GM12878 (cell line): ENCODE results near the gene MACF1. TPM values are rescaled to one million over a fixed set of nuclear protein-coding genes. Genes with fewer than 3 reads are reported as not detected.
"Not testable (repeated sequence)": the region's sequence is repeated elsewhere in the genome, so short reads cannot be mapped to it uniquely, and the experiment has no call there.

Experiments used
- ATAC-seq: fragments of 200-7000 bp; cut with Tn5 transposase; 3 replicates; pipeline ENCODE4 v1.9.1; 2020; ENCODE audit warnings: mild to moderate bottlenecking, moderate library complexity
- BruUV-seq: library from RNA; stranded (reverse); fragments of 400-500 nt; replicated peaks from 2 replicates; lab custom pipeline; 2021; lab: Mats Ljungman, UMichigan
- CTCF ChIA-PET: fragments of 300-600 bp; sonication (Branson Sonifier 250); formaldehyde crosslinking; extraction: SDS; loops from one replicate; lab custom pipeline; 2021; ENCODE audit warnings: inconsistent platforms; lab: Yijun Ruan, JAX
- POLR2A ChIA-PET: fragments of 350-600 bp; formaldehyde crosslinking; extraction: SDS; loops from one replicate; lab custom pipeline; 2021; ENCODE audit warnings: inconsistent platforms; lab: Charles Lee
- RAD21 ChIA-PET: fragments of 300-600 bp; sonication (Branson Sonifier 250); formaldehyde crosslinking; loops from one replicate; lab custom pipeline; 2023; ENCODE audit warnings: antibody characterized with exemption; ENCODE audit not compliant: unreplicated experiment; lab: Charles Lee
- SMC1A ChIA-PET: fragments of 300-600 bp; sonication (Branson Sonifier 250); formaldehyde crosslinking; loops from one replicate; lab custom pipeline; 2023; ENCODE audit not compliant: unreplicated experiment, uncharacterized antibody; lab: Charles Lee
- DNase-seq: peaks from one replicate; pipeline ENCODE4 v3.0.0-alpha.2; 2011; ENCODE audit warnings: low read depth, low spot score
- FAIRE-seq: peaks from 3 replicates; lab custom pipeline; 2011; peaks lifted over from hg19 to GRCh38; lab: Jason Lieb, UNC
- H2AFZ ChIP-seq: 2 replicates; pipeline ENCODE4 v1.6.0; 2011; ENCODE audit warnings: low read depth, low read length, control low read depth; ENCODE audit not compliant: control insufficient read depth
- H3K27ac ChIP-seq: 2 replicates; pipeline ENCODE4 v1.5.1; 2011; ENCODE audit warnings: control low read depth; ENCODE audit not compliant: control insufficient read depth, insufficient read depth
- H3K27me3 ChIP-seq, 2 experiments: replicated peaks in 1 of 2; 2 replicates each; pipeline versions ENCODE4 v1.6.0 to v1.6.1; 2011; ENCODE audit warnings: low read length in 1 of 2; ENCODE audit not compliant: control insufficient read depth in 2 of 2, insufficient read depth in 2 of 2
- H3K36me3 ChIP-seq, 2 experiments: 2 replicates each; pipeline ENCODE4 v1.5.1; 2011; ENCODE audit warnings: low read length in 1 of 2; ENCODE audit not compliant: control insufficient read depth in 2 of 2, insufficient read depth in 2 of 2
- H3K4me1 ChIP-seq: 2 replicates; pipeline ENCODE4 v1.6.1; 2011; ENCODE audit warnings: mild to moderate bottlenecking, low read length, moderate library complexity, mixed read lengths; ENCODE audit not compliant: control insufficient read depth, insufficient read depth
- H3K4me2 ChIP-seq: 2 replicates; pipeline ENCODE4 v1.6.0; 2011; ENCODE audit warnings: control low read depth; ENCODE audit not compliant: control insufficient read depth, insufficient read depth
- H3K4me3 ChIP-seq: fragments of 200-600 bp; sonication (generic); 2 replicates; pipeline ENCODE4 v1.5.1; 2016
- H3K79me2 ChIP-seq: 2 replicates; pipeline ENCODE4 v1.6.0; 2011; ENCODE audit warnings: low read length; ENCODE audit not compliant: control insufficient read depth, insufficient read depth
- H3K9ac ChIP-seq: 2 replicates; pipeline ENCODE4 v1.8.0; 2011; ENCODE audit warnings: low read length, control low read depth, mixed read lengths; ENCODE audit not compliant: control insufficient read depth, insufficient read depth
- H3K9me3 ChIP-seq: replicated peaks from 3 replicates; pipeline ENCODE4 v1.5.1; 2011; ENCODE audit warnings: mild to moderate bottlenecking, low read length; ENCODE audit not compliant: control insufficient read depth, insufficient read depth
- H4K20me1 ChIP-seq: 2 replicates; pipeline ENCODE4 v1.6.0; 2011; ENCODE audit not compliant: control insufficient read depth, insufficient read depth
- EGR1 ChIP-seq, 2 experiments: IDR thresholded peaks; 1 replicate in 1 of 2; 2 replicates in 1 of 2; pipeline ENCODE4 v1.6.1; 2011 to 2012; ENCODE audit warnings: low read depth in 2 of 2, low read length in 2 of 2, borderline replicate concordance in 1 of 2, mild to moderate bottlenecking in 1 of 2, moderate library complexity in 1 of 2
- GATAD2B ChIP-seq: fragments of 450-650 bp; conservative IDR thresholded peaks from 2 replicates; pipeline ENCODE4 v1.6.1; 2017; ENCODE audit warnings: low read depth, mild to moderate bottlenecking, moderate library complexity
- IKZF1 ChIP-seq: fragments of 450-650 bp; conservative IDR thresholded peaks from 2 replicates; pipeline ENCODE4 v1.6.1; 2017; ENCODE audit warnings: antibody characterized with exemption, mild to moderate bottlenecking
- JUND ChIP-seq: IDR thresholded peaks from 2 replicates; pipeline ENCODE4 v1.6.1; 2012; ENCODE audit warnings: low read depth, mild to moderate bottlenecking, low read length, improper control_type of control experiment, moderate library complexity
- SMAD5 ChIP-seq: IDR thresholded peaks from 2 replicates; pipeline ENCODE4 v1.6.1; 2016; ENCODE audit warnings: antibody characterized with exemption, low read depth
- TCF3 ChIP-seq: IDR thresholded peaks from 2 replicates; pipeline ENCODE4 v1.6.1; 2012; ENCODE audit warnings: low read depth, mild to moderate bottlenecking, low read length, borderline replicate concordance; ENCODE audit not compliant: insufficient read depth
- ZBED1 ChIP-seq: IDR thresholded peaks from 2 replicates; pipeline ENCODE4 v1.6.1; 2016; ENCODE audit warnings: borderline replicate concordance
- ZNF384 ChIP-seq: IDR thresholded peaks from 2 replicates; pipeline ENCODE4 v1.6.1; 2012; ENCODE audit warnings: low read depth, mild to moderate bottlenecking, low read length, improper control_type of control experiment, borderline replicate concordance
- ZNF622 ChIP-seq: fragments of 450-650 bp; IDR thresholded peaks from 2 replicates; pipeline ENCODE4 v1.6.1; 2017; ENCODE audit warnings: mild to moderate bottlenecking, inconsistent platforms
- WGBS: methylation state at CpG from one replicate; pipeline ENCODE4 v1.1.6; 2016; ENCODE audit warnings: low lambda C conversion rate; ENCODE audit not compliant: insufficient replicate concordance, insufficient coverage; ENCODE audit errors: missing lambda C conversion rate; 5-methylcytosine and 5-hydroxymethylcytosine counted together
- in situ Hi-C: fragments of 300-500 bp; cut with MboI; formaldehyde crosslinking; loops from 9 replicates; pipeline ENCODE4 v1.14.3; 2018; ENCODE audit warnings: mixed read lengths
- intact Hi-C: fragments of 100-400 bp; cut with micrococcal nuclease; formaldehyde crosslinking; loops from one replicate; pipeline ENCODE4 v1.14.2; 2022; ENCODE audit not compliant: unreplicated experiment
- polyA plus RNA-seq, 11 experiments: library from polyadenylated mRNA; depleted of rRNA in 4 of 11; unstranded in 6 of 11; stranded (reverse) in 5 of 11; fragments of >200 nt; fragmentation: Nextera tagmentation in 4 of 11; fragmentation: Illumina TruSeq in 1 of 11; extraction: Ambion mirVana in 4 of 11; extraction: Trizol in 1 of 11; gene quantifications; 1 replicate in 1 of 11; 2 replicates in 10 of 11; pipeline versions ENCODE4 v1.2.1 to v1.2.3, GENCODE V29; 2011 to 2016; ENCODE audit warnings: inconsistent platforms in 2 of 11, missing spikeins in 2 of 11, low read depth in 1 of 11
- total RNA-seq, 4 experiments: library from RNA; depleted of rRNA in 3 of 4; stranded (reverse); fragments of >200 nt in 3 of 4; fragmentation: Illumina TruSeq in 1 of 4; extraction: Trizol in 1 of 4; gene quantifications; 2 replicates each; pipeline versions ENCODE4 v1.2.1 to v1.2.3, GENCODE V29; 2013 to 2021
- TF ChIP-seq, protein P1 (sequence below): fragments of 450-650 bp; IDR thresholded peaks from 2 replicates; pipeline ENCODE4 v1.6.1; 2017; ENCODE audit warnings: mild to moderate bottlenecking

Gene MACF1
- total and polyA plus RNA-seq, 10 of the 15 experiments (the other 5 are each of a cell fraction or from before 2014, with no cell fraction given) = 15.5 to 201 (median 76.9) TPM

DNA sequence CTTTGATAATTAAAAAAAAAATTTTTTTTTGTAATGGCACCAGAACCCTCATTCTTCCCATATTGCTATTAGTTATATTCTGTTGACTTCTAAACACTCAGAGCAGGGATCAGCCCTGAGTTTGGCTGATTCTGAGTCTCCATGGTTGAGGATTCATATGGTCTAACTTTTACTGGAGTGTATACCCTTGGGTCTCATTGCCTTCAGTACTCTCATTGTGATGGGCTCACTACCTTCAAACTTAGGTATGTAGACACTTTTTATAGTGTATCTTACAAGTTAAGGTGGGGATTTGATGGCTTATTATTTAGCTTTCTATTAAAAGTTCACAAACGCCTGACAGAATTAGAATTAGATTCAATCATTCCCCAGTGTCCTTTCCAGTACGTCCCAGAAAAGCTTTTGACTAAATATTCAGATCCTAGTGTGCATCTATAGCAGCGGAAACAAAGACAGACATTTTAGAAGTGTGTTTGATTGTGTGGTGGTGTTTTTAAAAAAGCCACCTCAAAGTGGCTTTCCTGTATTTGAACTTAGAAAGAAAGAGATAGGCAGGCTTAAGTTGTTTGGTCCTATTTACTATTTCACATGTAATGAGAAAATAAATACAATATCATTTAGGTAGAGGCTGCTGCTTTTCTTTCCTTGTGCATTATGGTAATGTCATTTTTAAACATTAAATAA is 1.4 kb downstream of the MACF1 start (continued):
- TF ChIP-seq TCF3 (no peak), ZNF622 (no peak)

DNA sequence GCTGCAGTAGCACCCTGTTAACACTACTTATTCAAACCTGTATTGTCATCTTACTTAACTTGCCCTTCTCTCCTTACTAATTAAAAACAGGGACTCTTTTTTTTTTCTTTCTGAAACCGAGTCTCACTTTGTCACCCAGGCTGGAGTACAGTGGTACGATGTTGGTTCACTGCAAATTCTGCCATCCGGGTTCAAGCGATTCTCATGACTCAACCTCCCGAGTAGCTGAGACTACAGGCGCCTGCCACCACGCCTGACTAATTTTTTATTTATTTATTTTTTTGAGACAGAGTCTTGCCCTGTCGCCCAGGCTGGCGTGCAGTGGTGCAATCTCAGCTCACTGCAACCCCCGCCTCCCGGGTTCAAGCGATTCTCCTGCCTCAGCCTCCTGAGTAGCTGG is 3.9 kb downstream of the MACF1 start:
- RAD21 ChIA-PET = not testable (repeated sequence)

DNA sequence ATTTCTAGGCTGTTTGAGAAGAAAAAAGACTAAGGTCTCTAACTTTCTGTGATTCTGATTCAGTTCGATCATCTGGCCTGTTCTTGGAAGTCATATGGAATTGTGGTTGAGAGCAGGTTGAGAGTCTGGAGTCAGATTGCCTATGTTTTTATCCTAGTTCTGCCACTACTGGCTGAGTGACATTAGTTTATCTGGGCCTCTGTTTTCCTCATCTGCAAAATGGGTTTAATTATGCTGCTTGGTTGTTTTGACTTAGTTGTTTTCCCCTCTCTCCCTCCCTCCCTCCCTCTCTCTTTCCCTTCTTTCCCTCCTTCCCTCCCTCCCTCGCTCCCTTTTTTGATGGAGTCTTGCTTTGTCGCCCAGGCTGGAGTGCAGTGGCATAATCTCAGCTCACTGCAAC is 6.2 kb downstream of the MACF1 start:
- Histone ChIP-seq H3K4me3 (no peak overlapping the region), H3K27me3 (no peaks in the 10 kb centered on the region), H3K36me3 (no peaks in the 10 kb centered on the region), H4K20me1 (no peaks in the 10 kb centered on the region), H3K4me2 (no peak overlapping the region), H3K9me3 (no peaks in the 10 kb centered on the region), H2AFZ (no peak overlapping the region), H3K27ac (no peak overlapping the region), H3K79me2 (peaks cover 40% of the 10 kb centered on the region), H3K9ac (no peak overlapping the region), H3K4me1 (peaks cover 20% of the 10 kb centered on the region)
- DNase-seq (no peak), ATAC-seq (no peak), FAIRE-seq (no peak)
- POLR2A ChIA-PET = interaction anchor here (0.6 to 1.3 kb wide), 3 partner anchors 11 to 532 kb away, joined by 3 to 4 read pairs (median 3); no protein-coding TSS in a partner anchor
- SMC1A ChIA-PET = interaction anchor here (0.6 to 5.8 kb wide), 4 partner anchors 12 to 71 kb away, joined by 3 to 26 read pairs (median 4); no protein-coding TSS in a partner anchor
- RAD21 ChIA-PET = no interaction called here
- intact Hi-C loops (no loop called here), in situ Hi-C loops (no loop called here)
- 98% methylated on average over 2 of the region's 3 CpGs for WGBS
- CTCF ChIA-PET = interaction anchor here (8.9 kb wide), 1 partner anchor 18 kb away, joined by 105 read pairs; no protein-coding TSS in a partner anchor
- BruUV-seq = no TSS peak
- no peak for TF ChIP-seq ZNF384
- no peak for TF ChIP-seq SMAD5
- TF ChIP-seq GATAD2B = no peak
- no peak for TF ChIP-seq EGR1 (IDR thresholded peaks at IDR 0.05; ENCODE audit: borderline replicate concordance in 1 of 2, low read depth in 2 of 2, low read length in 2 of 2)
- TF ChIP-seq JUND = no peak
- no peak for TF ChIP-seq ZBED1
- TF ChIP-seq, protein P1, sequence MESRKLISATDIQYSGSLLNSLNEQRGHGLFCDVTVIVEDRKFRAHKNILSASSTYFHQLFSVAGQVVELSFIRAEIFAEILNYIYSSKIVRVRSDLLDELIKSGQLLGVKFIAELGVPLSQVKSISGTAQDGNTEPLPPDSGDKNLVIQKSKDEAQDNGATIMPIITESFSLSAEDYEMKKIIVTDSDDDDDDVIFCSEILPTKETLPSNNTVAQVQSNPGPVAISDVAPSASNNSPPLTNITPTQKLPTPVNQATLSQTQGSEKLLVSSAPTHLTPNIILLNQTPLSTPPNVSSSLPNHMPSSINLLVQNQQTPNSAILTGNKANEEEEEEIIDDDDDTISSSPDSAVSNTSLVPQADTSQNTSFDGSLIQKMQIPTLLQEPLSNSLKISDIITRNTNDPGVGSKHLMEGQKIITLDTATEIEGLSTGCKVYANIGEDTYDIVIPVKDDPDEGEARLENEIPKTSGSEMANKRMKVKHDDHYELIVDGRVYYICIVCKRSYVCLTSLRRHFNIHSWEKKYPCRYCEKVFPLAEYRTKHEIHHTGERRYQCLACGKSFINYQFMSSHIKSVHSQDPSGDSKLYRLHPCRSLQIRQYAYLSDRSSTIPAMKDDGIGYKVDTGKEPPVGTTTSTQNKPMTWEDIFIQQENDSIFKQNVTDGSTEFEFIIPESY = no peak
- no peak for TF ChIP-seq IKZF1

More for the DNA sequence above, 3.9 kb downstream of the MACF1 start:
- DNase-seq, BruUV-seq, H3K9ac ChIP-seq, H3K9me3 ChIP-seq, H3K4me2 ChIP-seq, H2AFZ ChIP-seq, H3K27me3 ChIP-seq, H3K27ac ChIP-seq, FAIRE-seq, H3K4me3 ChIP-seq, intact Hi-C loops, in situ Hi-C loops, ATAC-seq, H3K36me3 ChIP-seq, H4K20me1 ChIP-seq: not testable (repeated sequence)
- SMC1A ChIA-PET = interaction anchor here (4.8 to 6.5 kb wide), 3 partner anchors 10 to 50 kb away, joined by 26 to 72 read pairs (median 40); no protein-coding TSS in a partner anchor
- Histone ChIP-seq H3K79me2 (peaks cover 42% of the 10 kb centered on the region), H3K4me1 (peaks cover 12% of the 10 kb centered on the region)
- CTCF ChIA-PET = interaction anchor here (8.9 kb wide), 1 partner anchor 15 kb away, joined by 105 read pairs; no protein-coding TSS in a partner anchor
- WGBS = 91% methylated on average over 12 of the region's 12 CpGs
- POLR2A ChIA-PET = interaction anchor here (0.7 to 1.0 kb wide), 4 partner anchors 9 to 1370 kb away, joined by 3 to 7 read pairs (median 3); no protein-coding TSS in a partner anchor
